ENCODE data around the gene TATDN3.
"Not testable (repeated sequence)": the region's sequence is repeated elsewhere in the genome, so short reads cannot be mapped to it uniquely, and the experiment has no call there.

The TATDN3 gene

GRCh38 chr1:212773011-212773410 is 18.7 kb upstream of the TATDN3 start:
- DNase-seq (ENCODE audit: low spot score) = no peak
- no peak for TF ChIP-seq CTCF (IDR thresholded peaks at IDR 0.05; ENCODE audit: extremely low read depth, insufficient read depth, missing control alignments)
- in situ Hi-C loops (cut with MboI; ENCODE audit: low pct_unique_long_range_greater_than_20kb, low sequenced_read_pairs, unreplicated experiment) = loop anchor here (25.0 kb wide), 1 partner anchor 111 kb away; no protein-coding TSS in a partner anchor

- no peak for TF ChIP-seq CTCF (IDR thresholded peaks at IDR 0.05; ENCODE audit: extremely low read depth, insufficient read depth, missing control alignments)
- DNase-seq (ENCODE audit: low spot score) = no peak
- in situ Hi-C loops (cut with MboI; ENCODE audit: low pct_unique_long_range_greater_than_20kb, low sequenced_read_pairs, unreplicated experiment) = loop anchor here (25.0 kb wide), 1 partner anchor 112 kb away; no protein-coding TSS in a partner anchor
Observed at GRCh38 chr1:212774584-212774983, 17.1 kb upstream of the TATDN3 start.

GRCh38 chr1:212775241-212775640 is 16.5 kb upstream of the TATDN3 start:
- in situ Hi-C loops (cut with MboI; ENCODE audit: low pct_unique_long_range_greater_than_20kb, low sequenced_read_pairs, unreplicated experiment) = no loop called here
- no peak for DNase-seq (ENCODE audit: low spot score)
- no peak for TF ChIP-seq CTCF (IDR thresholded peaks at IDR 0.05; ENCODE audit: extremely low read depth, insufficient read depth, missing control alignments)

GRCh38 chr1:212777151-212777550 is 14.5 kb upstream of the TATDN3 start:
- in situ Hi-C loops (cut with MboI; ENCODE audit: low pct_unique_long_range_greater_than_20kb, low sequenced_read_pairs, unreplicated experiment) = no loop called here
- TF ChIP-seq CTCF (IDR thresholded peaks at IDR 0.05; ENCODE audit: extremely low read depth, insufficient read depth, missing control alignments) = no peak

GRCh38 chr1:212779086-212779485 is 12.6 kb upstream of the TATDN3 start:
- DNase-seq (ENCODE audit: low spot score); in situ Hi-C loops (cut with MboI; ENCODE audit: low pct_unique_long_range_greater_than_20kb, low sequenced_read_pairs, unreplicated experiment): not testable (repeated sequence)

More at GRCh38 chr1:212777151-212777550, 14.5 kb upstream of the TATDN3 start:
- no peak for DNase-seq (ENCODE audit: low spot score)

GRCh38 chr1:212780759-212781158 is 10.9 kb upstream of the TATDN3 start:
- in situ Hi-C loops (cut with MboI; ENCODE audit: low pct_unique_long_range_greater_than_20kb, low sequenced_read_pairs, unreplicated experiment) = no loop called here
- TF ChIP-seq CTCF (IDR thresholded peaks at IDR 0.05; ENCODE audit: extremely low read depth, insufficient read depth, missing control alignments) = no peak
- no peak for DNase-seq (ENCODE audit: low spot score)

GRCh38 chr1:212781225-212781624 is 10.5 kb upstream of the TATDN3 start:
- TF ChIP-seq CTCF (IDR thresholded peaks at IDR 0.05; ENCODE audit: extremely low read depth, insufficient read depth, missing control alignments) = no peak
- in situ Hi-C loops (cut with MboI; ENCODE audit: low pct_unique_long_range_greater_than_20kb, low sequenced_read_pairs, unreplicated experiment) = no loop called here
- no peak for DNase-seq (ENCODE audit: low spot score)

Measured in GM13977 (cell line).